CD4-positive, CD25-positive, alpha-beta regulatory T cell (primary cell): ENCODE results near the gene DDR1. TPM values are rescaled to one million over a fixed set of nuclear protein-coding genes. Genes with fewer than 3 reads are reported as not detected.

Source experiments
- ATAC-seq, 2 donors: fragments of 150-1000 bp; cut with Tn5 transposase; one replicate each; pipeline ENCODE4 v1.10.0; 2021; ENCODE audit warnings: low read depth in 2 of 2, moderate number of reproducible peaks in 2 of 2, moderate library complexity in 1 of 2
- DNase-seq, 3 donors: peaks; one replicate each; pipeline versions ENCODE4 v3.0.0 to v3.0.0-alpha.2; 2012 to 2022; ENCODE audit warnings: mixed read lengths in 1 of 3
- H3K27ac ChIP-seq: one replicate; pipeline ENCODE4 v1.7.0; 2013; ENCODE audit warnings: mild to moderate bottlenecking, low read length; ENCODE audit not compliant: insufficient read depth, poor library complexity, severe bottlenecking
- H3K27me3 ChIP-seq: one replicate; pipeline ENCODE4 v1.7.0; 2013; ENCODE audit warnings: low read length; ENCODE audit not compliant: control insufficient read depth, insufficient read depth
- H3K36me3 ChIP-seq: one replicate; pipeline ENCODE4 v1.7.0; 2013; ENCODE audit warnings: mild to moderate bottlenecking, low read length, moderate library complexity; ENCODE audit not compliant: control insufficient read depth, insufficient read depth
- H3K4me1 ChIP-seq: 2 replicates; pipeline ENCODE4 v1.7.0; 2013; ENCODE audit warnings: mild to moderate bottlenecking, low read length; ENCODE audit not compliant: insufficient read depth, control insufficient read depth, poor library complexity, severe bottlenecking
- H3K4me3 ChIP-seq: one replicate; pipeline ENCODE4 v1.7.0; 2013; ENCODE audit warnings: low read depth, mild to moderate bottlenecking, low read length, moderate library complexity
- H3K9me3 ChIP-seq, 2 experiments: 1 replicate in 1 of 2; 2 replicates in 1 of 2; pipeline ENCODE4 v1.7.0; 2013; ENCODE audit warnings: low read length in 2 of 2, mild to moderate bottlenecking in 1 of 2, moderate library complexity in 1 of 2; ENCODE audit not compliant: control insufficient read depth in 2 of 2
- H3K27ac Mint-ChIP-seq, 3 donors: one replicate each; pipeline ENCODE4 v1.8.0; 2020 to 2022; ENCODE audit warnings: mild to moderate bottlenecking in 3 of 3, mixed read lengths in 3 of 3, moderate library complexity in 2 of 3
- H3K27me3 Mint-ChIP-seq: one replicate; pipeline ENCODE4 v1.8.0; 2022; ENCODE audit warnings: mild to moderate bottlenecking, mixed read lengths
- H3K36me3 Mint-ChIP-seq: one replicate; pipeline ENCODE4 v1.8.0; 2020; ENCODE audit warnings: mixed read lengths
- H3K4me1 Mint-ChIP-seq, 4 donors: one replicate each; pipeline ENCODE4 v1.8.0; 2020 to 2022; ENCODE audit warnings: mixed read lengths in 4 of 4, mild to moderate bottlenecking in 1 of 4
- H3K4me3 Mint-ChIP-seq, 4 donors: one replicate each; pipeline ENCODE4 v1.8.0; 2020 to 2022; ENCODE audit warnings: mild to moderate bottlenecking in 4 of 4, mixed read lengths in 4 of 4, moderate library complexity in 3 of 4
- H3K9me3 Mint-ChIP-seq, 7 donors: one replicate each; pipeline ENCODE4 v1.8.0; 2020 to 2022; ENCODE audit warnings: mixed read lengths in 7 of 7, mild to moderate bottlenecking in 3 of 7, moderate library complexity in 2 of 7
- polyA plus RNA-seq, 4 donors: library from polyadenylated mRNA; unstranded; fragments of 300-500 nt; fragmentation: Illumina TruSeq; gene quantifications; one replicate each; pipeline ENCODE4 v1.2.3, GENCODE V29; 2021
- total RNA-seq: library from RNA; stranded (reverse); gene quantifications from one replicate; pipeline ENCODE4 v1.2.3, GENCODE V29; 2022

DDR1 gene
- total RNA-seq (5.0 TPM), polyA plus RNA-seq (1 to 10 TPM; 1.2 to 3.5 (median 1.9) TPM)

GRCh38 chr6:30883685-30884520 is at the start of gene DDR1:
Gene DDR1 (plus strand): TSS chr6:30884519. CDS start chr6:30888730, 4,211 bp downstream.
- H3K27me3 Mint-ChIP-seq, result peaks cover 23% of the 10 kb centered on the region
- H3K4me1 ChIP-seq, result peaks cover 31% of the 10 kb centered on the region
- H3K36me3 ChIP-seq, result no peaks in the 10 kb centered on the region
- DNase-seq (peak in 2 of 3 donors; percentile 45 to 46), ATAC-seq (peak; percentile 55 to 57)
- H3K9me3 Mint-ChIP-seq, result peaks cover 0 to 2% (median 0%) of the 10 kb centered on the region in 7 donors
- H3K9me3 ChIP-seq, result no peaks in the 10 kb centered on the region
- peak within 1 kb of the TSS; percentile 48 for H3K4me3 ChIP-seq
- H3K36me3 Mint-ChIP-seq, result no peaks in the 10 kb centered on the region
- H3K27ac Mint-ChIP-seq, result peak within 1 kb of the TSS; percentile 86 to 95 (median 90)
- peaks cover 0 to 40% (median 14%) of the 10 kb centered on the region in 4 donors for H3K4me1 Mint-ChIP-seq
- H3K4me3 Mint-ChIP-seq, result peak within 1 kb of the TSS; percentile 74 to 92 (median 87)
- H3K27ac ChIP-seq, result peak within 1 kb of the TSS; percentile 14
- peaks cover 5% of the 10 kb centered on the region for H3K27me3 ChIP-seq

GRCh38 chr6:30834646-30835045 is 49.7 kb upstream of the DDR1 start:
- Histone ChIP-seq H3K27me3 (no peaks in the 10 kb centered on the region), H3K27ac (no peak overlapping the region), H3K9me3 (no peaks in the 10 kb centered on the region), H3K36me3 (no peaks in the 10 kb centered on the region), H3K4me3 (no peak overlapping the region), H3K4me1 (peaks cover 32% of the 10 kb centered on the region)
- Mint-ChIP-seq H3K27me3 (no peaks in the 10 kb centered on the region), H3K4me3 (peak overlapping the region; percentile 48 to 82 (median 63)), H3K4me1 (peaks cover 9 to 51% (median 32%) of the 10 kb centered on the region in 4 donors), H3K9me3 (no peaks in the 10 kb centered on the region), H3K36me3 (peaks cover 7% of the 10 kb centered on the region), H3K27ac (peak overlapping the region; percentile 87 to 93 (median 90))
- ATAC-seq (peak; percentile 38 to 49), DNase-seq (peak in 2 of 3 donors; percentile 19 to 68)

- H3K27me3 Mint-ChIP-seq, result no peaks in the 10 kb centered on the region
- H3K4me3 ChIP-seq, result no peak overlapping the region
- peaks cover 4% of the 10 kb centered on the region for H3K36me3 Mint-ChIP-seq
- H3K36me3 ChIP-seq, result no peaks in the 10 kb centered on the region
- no peak for DNase-seq
- no peak for ATAC-seq
- no peaks in the 10 kb centered on the region for H3K9me3 ChIP-seq
- H3K4me3 Mint-ChIP-seq, result no peak overlapping the region
- peaks cover 26% of the 10 kb centered on the region for H3K4me1 ChIP-seq
- no peaks in the 10 kb centered on the region for H3K27me3 ChIP-seq
- peak overlapping the region in 2 of 3 donors; percentile 87 to 93 for H3K27ac Mint-ChIP-seq
- H3K9me3 Mint-ChIP-seq, result no peaks in the 10 kb centered on the region
- H3K4me1 Mint-ChIP-seq, result peaks cover 9 to 45% (median 29%) of the 10 kb centered on the region in 4 donors
- H3K27ac ChIP-seq, result no peak overlapping the region
These were observed 48.7 kb upstream of the DDR1 start for GRCh38 chr6:30835576-30835975.

- DNase-seq, result no peak
- Histone ChIP-seq H3K4me1 (peaks cover 17% of the 10 kb centered on the region), H3K36me3 (no peaks in the 10 kb centered on the region), H3K27me3 (no peaks in the 10 kb centered on the region), H3K9me3 (no peaks in the 10 kb centered on the region), H3K27ac (no peak overlapping the region), H3K4me3 (no peak overlapping the region)
- ATAC-seq, result no peak
- H3K4me3 Mint-ChIP-seq, result no peak overlapping the region
- H3K27me3 Mint-ChIP-seq, result no peaks in the 10 kb centered on the region
- peaks cover 9 to 41% (median 21%) of the 10 kb centered on the region in 4 donors for H3K4me1 Mint-ChIP-seq
- peak overlapping the region in 1 of 3 donors; percentile 93 for H3K27ac Mint-ChIP-seq
- H3K36me3 Mint-ChIP-seq, result peaks cover 4% of the 10 kb centered on the region
- H3K9me3 Mint-ChIP-seq, result no peaks in the 10 kb centered on the region
These were observed 47.9 kb upstream of the DDR1 start for GRCh38 chr6:30836431-30836866.

GRCh38 chr6:30836957-30837356 is 47.4 kb upstream of the DDR1 start:
- peaks cover 13% of the 10 kb centered on the region for H3K4me1 ChIP-seq
- no peaks in the 10 kb centered on the region for H3K36me3 Mint-ChIP-seq
- DNase-seq (no peak), ATAC-seq (no peak)
- no peak overlapping the region for H3K4me3 ChIP-seq
- H3K4me1 Mint-ChIP-seq, result peaks cover 6 to 36% (median 16%) of the 10 kb centered on the region in 4 donors
- no peak overlapping the region for H3K27ac Mint-ChIP-seq
- H3K4me3 Mint-ChIP-seq, result no peak overlapping the region
- no peak overlapping the region for H3K27ac ChIP-seq
- H3K9me3 ChIP-seq, result no peaks in the 10 kb centered on the region
- no peaks in the 10 kb centered on the region for H3K36me3 ChIP-seq
- no peaks in the 10 kb centered on the region for H3K9me3 Mint-ChIP-seq
- H3K27me3 Mint-ChIP-seq, result no peaks in the 10 kb centered on the region
- H3K27me3 ChIP-seq, result no peaks in the 10 kb centered on the region

GRCh38 chr6:30837432-30837831 is 46.9 kb upstream of the DDR1 start:
- H3K9me3 Mint-ChIP-seq, result no peaks in the 10 kb centered on the region
- Histone ChIP-seq H3K27me3 (no peaks in the 10 kb centered on the region), H3K4me3 (no peak overlapping the region), H3K27ac (no peak overlapping the region), H3K4me1 (peaks cover 13% of the 10 kb centered on the region), H3K36me3 (no peaks in the 10 kb centered on the region), H3K9me3 (no peaks in the 10 kb centered on the region)
- no peaks in the 10 kb centered on the region for H3K36me3 Mint-ChIP-seq
- H3K4me1 Mint-ChIP-seq, result peaks cover 5 to 35% (median 15%) of the 10 kb centered on the region in 4 donors
- peak overlapping the region in 2 of 3 donors; percentile 34 to 85 for H3K27ac Mint-ChIP-seq
- no peaks in the 10 kb centered on the region for H3K27me3 Mint-ChIP-seq
- DNase-seq (no peak), ATAC-seq (no peak)
- H3K4me3 Mint-ChIP-seq, result no peak overlapping the region

GRCh38 chr6:30837870-30838269 is 46.4 kb upstream of the DDR1 start:
- Mint-ChIP-seq H3K9me3 (no peaks in the 10 kb centered on the region), H3K4me1 (peaks cover under 1 to 30% (median 12%) of the 10 kb centered on the region in 4 donors), H3K27me3 (no peaks in the 10 kb centered on the region), H3K4me3 (no peak overlapping the region), H3K27ac (peak overlapping the region in 2 of 3 donors; percentile 34 to 61), H3K36me3 (no peaks in the 10 kb centered on the region)
- Histone ChIP-seq H3K4me3 (no peak overlapping the region), H3K27me3 (no peaks in the 10 kb centered on the region), H3K27ac (no peak overlapping the region), H3K4me1 (peaks cover 13% of the 10 kb centered on the region), H3K36me3 (no peaks in the 10 kb centered on the region), H3K9me3 (no peaks in the 10 kb centered on the region)
- ATAC-seq (no peak), DNase-seq (no peak)
